Choroid plexus epithelial cell (primary cell): ENCODE measurements around the gene DECR2.

ENCODE experiments used
- DNase-seq: peaks from one replicate; pipeline ENCODE4 v3.0.0-alpha.2; 2010; ENCODE audit warnings: low read depth
- H3K4me3 ChIP-seq: 2 replicates; pipeline ENCODE4 v1.5.1; 2011; ENCODE audit warnings: low read depth, mild to moderate bottlenecking, control low read depth, low read length, moderate library complexity
- TF ChIP-seq, protein P1 (sequence below): conservative IDR thresholded peaks from 2 replicates; pipeline ENCODE4 v1.5.1; 2011; ENCODE audit warnings: low read depth, mild to moderate bottlenecking, control low read depth, inconsistent platforms, low read length, moderate library complexity

The DECR2 gene, protein sequence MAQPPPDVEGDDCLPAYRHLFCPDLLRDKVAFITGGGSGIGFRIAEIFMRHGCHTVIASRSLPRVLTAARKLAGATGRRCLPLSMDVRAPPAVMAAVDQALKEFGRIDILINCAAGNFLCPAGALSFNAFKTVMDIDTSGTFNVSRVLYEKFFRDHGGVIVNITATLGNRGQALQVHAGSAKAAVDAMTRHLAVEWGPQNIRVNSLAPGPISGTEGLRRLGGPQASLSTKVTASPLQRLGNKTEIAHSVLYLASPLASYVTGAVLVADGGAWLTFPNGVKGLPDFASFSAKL

DNA sequence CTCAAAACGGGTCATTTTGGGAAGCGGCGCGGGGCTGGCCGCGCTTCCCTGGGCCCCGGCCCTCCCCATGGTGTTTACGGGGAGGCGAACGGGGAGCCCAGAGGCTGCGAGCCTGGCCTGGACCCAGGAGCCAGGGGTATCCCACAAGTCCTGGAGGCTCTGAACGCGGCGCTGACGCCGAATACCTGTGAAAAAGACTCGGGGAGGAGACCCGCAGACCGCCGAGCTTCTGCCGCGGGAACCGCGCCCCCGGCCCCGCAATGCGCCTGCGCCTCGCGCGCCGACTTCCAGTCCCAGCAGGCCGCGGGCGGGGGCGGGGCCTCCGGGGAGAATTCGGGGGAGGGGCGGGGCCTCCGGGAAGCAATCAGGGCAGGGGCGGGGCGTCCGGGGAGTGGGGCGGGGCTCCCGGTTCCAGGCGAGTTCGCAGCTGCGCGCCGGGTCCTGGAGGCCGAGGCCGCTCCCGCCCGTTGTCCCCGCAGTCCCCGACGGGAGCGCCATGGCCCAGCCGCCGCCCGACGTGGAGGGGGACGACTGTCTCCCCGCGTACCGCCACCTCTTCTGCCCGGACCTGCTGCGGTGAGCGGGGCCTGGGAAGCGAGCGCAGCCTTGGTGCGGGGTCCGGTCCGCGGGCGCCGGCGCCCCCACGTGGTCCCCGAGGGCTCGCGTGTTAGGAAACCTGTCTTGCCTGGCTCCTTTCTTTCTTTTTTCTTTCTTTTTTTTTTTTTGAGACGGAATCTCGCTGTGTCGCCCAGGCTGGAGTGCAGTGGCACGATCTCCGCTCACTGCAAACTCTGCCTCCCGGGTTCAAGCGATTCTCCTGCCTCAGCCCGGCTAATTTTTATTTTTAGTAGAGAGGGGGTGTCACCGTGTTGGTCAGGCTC lies at the start of gene DECR2:
Gene DECR2, plus strand, starts transcription at position 418 of the 881 bp plus-strand sequence. Its CDS starts 79 bp downstream, at position 497.
- peak within 1 kb of the TSS; percentile 88 for H3K4me3 ChIP-seq
- peak; percentile 92 for DNase-seq

DNA sequence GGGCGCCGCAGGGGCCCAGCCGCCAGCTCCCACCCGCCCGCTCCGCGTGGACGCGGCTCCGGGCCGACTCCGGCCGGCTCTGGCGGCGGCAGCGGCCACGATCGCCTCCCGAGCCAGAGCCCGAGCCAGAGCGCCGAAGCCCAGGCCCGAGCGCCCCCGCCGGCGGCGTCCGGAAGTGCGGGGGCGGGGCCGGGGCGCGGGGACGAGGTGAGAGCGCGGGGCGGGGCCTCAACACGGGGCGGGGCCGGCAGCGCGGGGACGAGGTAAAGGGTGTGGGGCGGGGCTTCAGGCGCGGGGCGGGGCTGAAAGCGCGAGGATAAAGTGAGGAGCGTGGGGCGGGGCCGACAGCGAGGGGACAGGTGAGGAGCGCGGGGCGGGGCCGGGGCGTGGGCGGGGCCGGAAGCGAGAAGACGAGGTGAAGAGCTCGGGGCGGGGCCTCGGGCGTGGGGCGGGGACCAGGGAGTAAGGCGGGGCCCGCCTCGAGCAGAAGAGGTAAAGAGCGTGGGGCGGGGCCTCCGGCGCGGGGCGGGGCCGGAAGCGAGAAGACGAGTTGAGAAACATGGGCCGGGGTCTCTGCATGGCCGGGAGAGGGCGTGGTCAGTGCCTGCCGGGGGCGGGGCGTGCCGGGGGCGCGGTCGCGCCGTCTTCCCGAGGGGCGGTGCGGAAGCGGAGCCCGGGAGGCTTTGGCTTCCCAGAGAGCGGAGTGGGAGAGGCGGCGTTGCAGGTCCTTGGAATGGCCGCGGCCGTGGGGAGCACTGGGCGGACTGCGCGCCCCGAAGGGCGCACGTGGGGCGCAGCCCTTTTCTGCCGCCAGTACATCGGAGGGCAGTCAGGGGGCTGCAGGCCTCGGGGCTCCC lies 48.9 kb upstream of the DECR2 start, which contains the start of gene AXIN1:
Gene AXIN1, minus strand, starts transcription at position 177 of the 857 bp plus-strand sequence. CDS start 5,698 bp downstream, outside the sequence.
- H3K4me3 ChIP-seq: peak within 1 kb of the TSS; percentile 66
- DNase-seq: peak; percentile 96
- TF ChIP-seq, protein P1, sequence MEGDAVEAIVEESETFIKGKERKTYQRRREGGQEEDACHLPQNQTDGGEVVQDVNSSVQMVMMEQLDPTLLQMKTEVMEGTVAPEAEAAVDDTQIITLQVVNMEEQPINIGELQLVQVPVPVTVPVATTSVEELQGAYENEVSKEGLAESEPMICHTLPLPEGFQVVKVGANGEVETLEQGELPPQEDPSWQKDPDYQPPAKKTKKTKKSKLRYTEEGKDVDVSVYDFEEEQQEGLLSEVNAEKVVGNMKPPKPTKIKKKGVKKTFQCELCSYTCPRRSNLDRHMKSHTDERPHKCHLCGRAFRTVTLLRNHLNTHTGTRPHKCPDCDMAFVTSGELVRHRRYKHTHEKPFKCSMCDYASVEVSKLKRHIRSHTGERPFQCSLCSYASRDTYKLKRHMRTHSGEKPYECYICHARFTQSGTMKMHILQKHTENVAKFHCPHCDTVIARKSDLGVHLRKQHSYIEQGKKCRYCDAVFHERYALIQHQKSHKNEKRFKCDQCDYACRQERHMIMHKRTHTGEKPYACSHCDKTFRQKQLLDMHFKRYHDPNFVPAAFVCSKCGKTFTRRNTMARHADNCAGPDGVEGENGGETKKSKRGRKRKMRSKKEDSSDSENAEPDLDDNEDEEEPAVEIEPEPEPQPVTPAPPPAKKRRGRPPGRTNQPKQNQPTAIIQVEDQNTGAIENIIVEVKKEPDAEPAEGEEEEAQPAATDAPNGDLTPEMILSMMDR: peak; percentile 35

More for the DNA sequence above, at the start of gene DECR2:
- TF ChIP-seq, protein P1: peak; percentile 37

DNA sequence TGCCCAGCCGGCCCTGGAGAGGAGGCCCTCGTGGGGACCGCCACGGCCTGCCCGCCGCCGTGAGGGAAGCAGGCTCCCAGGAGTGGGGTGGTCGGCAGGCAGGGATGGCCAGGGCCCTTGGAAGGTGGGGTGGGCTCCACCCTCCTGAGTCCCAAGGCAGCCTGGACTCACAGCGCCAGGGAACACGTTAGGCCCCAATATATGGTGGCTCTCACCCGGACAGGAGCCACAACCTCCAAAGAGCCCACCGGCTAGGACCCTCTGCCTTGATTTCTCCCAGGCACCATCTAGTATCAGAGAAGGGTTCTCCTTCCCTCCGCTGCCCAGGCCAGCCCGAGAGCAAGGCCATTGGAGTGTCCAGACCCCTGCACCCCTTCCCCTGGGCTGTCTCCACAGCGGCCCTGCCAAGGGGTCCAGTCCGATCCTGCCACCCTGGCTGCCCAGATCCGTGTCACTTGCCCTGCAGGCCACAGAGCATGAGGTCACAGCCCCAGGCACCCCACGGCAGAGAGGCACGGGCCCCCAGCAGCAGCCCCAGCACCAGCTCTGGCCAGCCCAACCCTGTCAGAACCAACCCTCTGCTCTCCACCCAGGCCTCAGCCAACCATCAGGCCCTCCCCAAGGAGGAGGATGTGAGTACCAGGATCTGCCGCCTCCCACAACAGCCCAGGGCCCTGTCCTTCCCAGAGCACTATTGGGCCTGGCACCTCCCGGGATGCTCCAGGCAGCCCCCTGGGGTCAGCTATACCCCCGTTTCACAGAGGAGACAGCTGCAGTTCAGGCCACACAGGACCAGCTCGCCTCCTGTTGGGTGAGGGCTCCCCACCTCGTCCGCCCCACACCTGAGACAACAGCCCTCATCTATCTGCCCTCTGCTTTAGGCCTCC lies 48.0 kb upstream of the DECR2 start:
- peak overlapping the region; percentile 66 for H3K4me3 ChIP-seq
- TF ChIP-seq, protein P1: no peak
- DNase-seq: no peak

GRCh38 chr16:354291-354881 lies 47.3 kb upstream of the DECR2 start:
- H3K4me3 ChIP-seq: no peak overlapping the region
- no peak for DNase-seq
- TF ChIP-seq, protein P1: no peak

GRCh38 chr16:354971-355461 lies 46.7 kb upstream of the DECR2 start:
- H3K4me3 ChIP-seq: no peak overlapping the region
- TF ChIP-seq, protein P1: no peak
- no peak for DNase-seq
